Measurements from ENCODE around the gene SNX1. TPM values are rescaled to one million over a fixed set of nuclear protein-coding genes. Genes with fewer than 3 reads are reported as not detected.

SNX1 gene
- total and polyA plus RNA-seq, 10 of the 15 experiments (the other 5 are each of a cell fraction or from before 2014, with no cell fraction given): 17.8 to 115 (median 96.3) TPM

GRCh38 chr15:64089543-64090280 is 6.1 kb upstream of the SNX1 start (continued):
- no peak for TF ChIP-seq MYC (IDR thresholded peaks at IDR 0.05; ENCODE audit: insufficient read depth, insufficient read length, insufficient replicate concordance, low read length, severe bottlenecking)
- no peak for TF ChIP-seq SUPT20H (IDR thresholded peaks at IDR 0.05; ENCODE audit: borderline replicate concordance, control insufficient read depth, low read depth, low read length)
- no peak for TF ChIP-seq EZH2 (IDR thresholded peaks at IDR 0.05; ENCODE audit: borderline replicate concordance, control insufficient read depth, low read depth, low read length)
- 0 out of 2 replicates have a peak, but pooled peaks have one; percentile 31 for TF ChIP-seq NFIC (IDR thresholded peaks at IDR 0.05; ENCODE audit: low read depth, low read length)
- no peak for TF ChIP-seq SUZ12 (IDR thresholded peaks at IDR 0.05; ENCODE audit: unreplicated experiment)
- no peak for TF ChIP-seq PRDM15 (CRISPR knock-in tag; IDR thresholded peaks at IDR 0.05)
- no peak for TF ChIP-seq SREBF2 (IDR thresholded peaks at IDR 0.05; ENCODE audit: low read length)
- TF ChIP-seq EED (IDR thresholded peaks at IDR 0.05; ENCODE audit: low read depth): no peak
- no peak; the same call in 1 of the 2 replicates for TF ChIP-seq IKZF1 (conservative IDR thresholded peaks at IDR 0.05)
- TF ChIP-seq ZNF207 (IDR thresholded peaks at IDR 0.05; ENCODE audit: borderline replicate concordance): no peak
- TF ChIP-seq BCLAF1 (IDR thresholded peaks at IDR 0.05): no peak
- TF ChIP-seq IRF5 (IDR thresholded peaks at IDR 0.05; ENCODE audit: borderline replicate concordance): no peak
- no peak for TF ChIP-seq BCL3 (IDR thresholded peaks at IDR 0.05; ENCODE audit: borderline replicate concordance, insufficient read depth, low read depth, low read length, poor library complexity, severe bottlenecking)
- TF ChIP-seq ZNF384 (IDR thresholded peaks at IDR 0.05; ENCODE audit: borderline replicate concordance, low read depth, low read length): no peak
- no peak for TF ChIP-seq CTCF (IDR thresholded peaks at IDR 0.05 in 2 of 3, conservative IDR thresholded peaks at IDR 0.05 in 1 of 3; ENCODE audit: control insufficient read depth in 2 of 3, extremely low read depth in 1 of 3, insufficient read depth in 1 of 3, low read depth in 3 of 3, low read length in 3 of 3)
- TF ChIP-seq MEF2B (IDR thresholded peaks at IDR 0.05; ENCODE audit: partially characterized antibody, poor library complexity, severe bottlenecking): peak; percentile 86

Data from GM12878 (cell line).